CD4-positive, alpha-beta T cell treated with Interleukin-2 at 100 ng/mL for 4 hours (primary cell): ENCODE data around the gene GOT1.

Experiments
- DNase-seq: peaks from one replicate; pipeline ENCODE4 v3.0.0-alpha.2; 2020; ENCODE audit warnings: low spot score

The GOT1 gene

DNA sequence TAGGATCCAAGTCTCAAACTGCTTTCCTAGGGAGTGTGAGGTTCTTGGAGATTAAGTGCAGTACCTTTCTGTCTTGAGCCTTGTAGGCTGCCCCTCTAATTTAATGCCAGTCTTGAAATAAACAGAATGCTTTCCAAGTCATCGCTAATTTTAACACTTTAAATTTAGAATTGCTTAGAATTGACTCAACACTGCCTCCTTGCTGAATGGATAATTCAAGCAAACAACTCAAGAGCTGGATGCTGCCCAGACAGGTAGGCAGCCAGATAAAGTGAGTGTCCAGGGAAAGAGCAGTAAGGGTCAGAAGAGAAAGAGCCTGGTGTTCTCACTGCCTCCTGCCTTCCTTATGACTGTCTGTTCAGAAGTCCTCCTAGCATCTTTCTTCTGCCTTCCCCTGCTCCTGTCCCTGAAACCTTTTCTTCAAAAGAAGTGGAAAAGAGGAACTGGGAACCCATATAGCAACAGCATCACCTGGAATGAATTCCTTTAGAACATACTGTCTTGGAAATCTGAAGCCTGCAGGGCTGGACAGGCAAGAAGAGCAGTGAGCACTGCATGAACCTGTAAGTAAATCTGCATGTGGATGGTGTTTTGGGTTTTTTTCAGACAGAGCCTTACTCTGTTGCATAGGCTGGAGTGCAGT, 3.1 kb upstream of the GOT1 start:
- DNase-seq: no peak

- no peak for DNase-seq
Measured at GRCh38 chr10:99432881-99433280, 2.5 kb upstream of the GOT1 start.

DNA sequence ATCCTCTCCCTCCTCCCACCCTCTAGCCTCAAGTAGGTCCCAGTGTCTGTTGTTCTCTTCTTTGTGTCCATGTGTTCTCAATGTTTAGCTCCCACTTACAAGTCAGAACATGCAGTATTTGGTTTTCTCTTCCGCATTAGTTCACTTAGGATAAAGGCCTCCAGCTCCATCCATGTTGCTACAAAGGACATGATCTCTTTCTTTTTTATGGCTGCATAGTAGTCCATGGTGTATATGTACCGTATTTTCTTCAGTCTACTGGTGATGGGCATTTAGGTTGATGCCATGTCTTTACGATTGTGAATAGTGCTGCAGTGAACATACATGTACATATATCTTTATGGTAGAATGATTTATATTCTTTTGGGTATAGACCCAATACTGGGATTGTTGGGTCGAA, 1.6 kb upstream of the GOT1 start:
- DNase-seq: no peak

- DNase-seq: peak; percentile 5
Measured at GRCh38 chr10:99431190-99431760, 851 bp upstream of the GOT1 start.

DNA sequence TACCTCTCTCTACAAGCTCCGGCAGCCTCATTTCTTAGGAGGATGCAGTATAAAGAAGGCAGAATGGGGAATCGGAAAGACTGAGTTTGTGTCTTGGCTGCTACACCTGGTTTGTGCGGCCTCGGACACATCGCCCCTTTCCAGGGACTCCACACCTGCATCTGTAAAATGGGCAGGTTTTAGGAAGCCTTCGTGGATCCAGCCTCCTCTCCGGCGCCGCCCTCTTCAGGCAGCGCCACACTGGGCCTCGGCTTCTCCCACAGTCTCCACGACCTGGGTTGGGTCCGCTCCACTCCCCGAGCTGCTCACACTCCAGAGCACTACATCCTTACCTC, 341 bp downstream of the GOT1 start:
- no peak for DNase-seq

DNA sequence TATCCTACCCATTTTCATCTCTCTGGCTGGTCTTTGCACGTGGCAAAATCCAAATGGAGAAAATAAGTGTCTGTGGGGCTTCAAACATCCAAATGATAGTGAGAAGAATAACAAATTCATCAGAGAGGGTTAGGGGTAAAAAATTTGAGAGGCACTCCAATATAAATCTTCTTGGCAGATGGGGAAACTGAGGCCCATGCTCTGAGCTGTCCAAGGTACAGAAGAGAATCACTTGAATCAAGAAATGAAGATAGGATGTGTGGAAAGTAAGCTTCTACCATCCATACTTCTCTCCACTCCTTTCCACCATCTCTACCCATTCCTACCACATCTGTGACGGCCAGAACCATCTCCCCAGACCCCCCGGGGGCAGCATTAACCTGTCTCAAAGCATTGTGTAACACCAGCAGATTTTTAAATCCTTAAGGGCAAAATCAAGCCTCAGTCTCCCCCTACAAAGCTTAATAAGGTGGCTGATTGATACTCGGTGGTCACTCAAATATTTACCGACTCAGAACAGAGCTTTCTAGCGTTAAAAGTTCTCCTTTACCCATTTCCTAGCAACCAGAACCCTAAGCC, 818 bp downstream of the GOT1 start:
- no peak for DNase-seq

DNA sequence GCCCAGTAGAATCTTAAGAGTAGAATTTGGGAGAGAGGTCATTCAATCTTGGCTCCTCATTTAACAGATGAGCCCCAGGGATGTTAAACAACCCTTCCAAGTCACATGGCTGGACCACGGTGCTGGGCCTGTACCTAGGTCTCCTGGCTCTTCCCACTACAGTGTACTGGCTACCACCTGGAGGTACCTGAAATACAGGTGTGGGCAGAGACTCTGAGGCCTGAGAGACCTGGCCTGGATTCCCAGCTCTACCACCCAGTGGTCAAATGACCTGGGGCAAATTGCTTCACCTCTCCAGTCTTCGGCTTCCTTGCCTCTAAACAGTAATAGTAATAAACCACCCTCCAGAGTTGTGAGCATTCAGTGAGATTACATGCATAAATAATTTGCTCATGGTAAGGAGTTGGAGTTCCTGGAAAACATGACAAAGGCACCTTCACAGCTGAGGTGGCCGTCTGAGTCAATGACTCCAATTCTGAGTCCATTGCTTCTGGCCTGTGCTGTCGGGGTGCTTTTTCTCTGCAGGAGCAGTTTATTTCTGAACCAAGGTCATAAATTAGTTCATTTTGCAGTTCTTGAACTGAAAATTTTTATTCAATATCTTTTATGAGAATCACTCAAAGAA, 2.7 kb downstream of the GOT1 start:
- DNase-seq: no peak

DNA sequence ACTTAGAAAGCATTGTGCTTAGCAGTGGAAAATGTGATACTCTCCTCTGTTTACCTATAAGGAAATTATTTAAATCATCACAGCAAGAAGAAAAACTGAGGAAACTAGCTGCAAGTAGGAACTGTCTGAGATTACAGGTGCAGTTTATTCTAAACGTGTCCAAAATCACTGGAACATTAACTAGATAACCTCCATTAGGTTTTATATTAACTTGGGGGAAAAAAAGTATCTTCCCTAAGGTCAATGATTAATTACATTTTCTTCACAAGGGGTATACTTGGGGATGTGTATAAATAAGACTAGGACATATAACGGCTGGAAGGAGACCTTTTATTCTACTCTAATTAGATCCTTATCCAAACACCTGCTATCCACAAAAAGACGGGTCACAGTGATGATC, 3.7 kb downstream of the GOT1 start:
- no peak for DNase-seq

DNA sequence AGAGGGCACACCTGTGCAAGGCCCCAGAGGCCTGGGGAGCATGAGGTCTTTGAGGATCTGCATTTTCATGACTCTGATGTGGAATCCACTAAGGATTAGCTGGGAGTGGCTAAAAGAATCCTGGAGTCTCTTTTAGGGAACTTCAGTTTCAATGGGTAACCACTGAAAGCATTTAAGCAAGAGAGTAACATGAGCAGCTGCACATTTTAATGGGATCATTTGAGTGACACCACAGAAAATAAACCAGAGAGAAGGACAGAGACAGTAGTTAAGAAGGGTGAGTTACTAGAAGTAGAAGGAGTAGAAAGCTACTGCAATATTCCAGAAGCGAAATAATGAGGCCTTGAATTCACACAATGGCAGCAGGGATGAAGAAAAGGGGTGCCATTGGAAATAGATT, 5.2 kb downstream of the GOT1 start:
- no peak for DNase-seq

DNA sequence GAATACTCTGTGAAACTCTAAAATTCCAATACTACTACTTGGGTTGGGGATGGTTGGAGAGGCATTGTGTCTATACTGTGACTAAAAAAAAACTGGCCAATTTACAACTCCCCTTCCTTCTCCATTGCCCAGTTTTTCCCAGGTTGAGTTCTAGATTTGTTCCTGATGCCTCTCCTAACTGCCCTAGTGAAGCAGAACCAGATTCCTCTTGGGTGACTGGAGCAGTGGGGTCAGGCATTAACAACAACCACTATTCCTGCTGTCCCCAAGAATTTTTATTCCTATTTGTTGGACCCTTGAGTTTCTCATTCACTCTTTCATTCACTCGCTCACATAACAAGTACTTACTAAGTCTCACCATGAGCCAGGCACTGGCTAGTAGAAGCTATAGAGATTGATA, 5.8 kb downstream of the GOT1 start:
- no peak for DNase-seq

DNA sequence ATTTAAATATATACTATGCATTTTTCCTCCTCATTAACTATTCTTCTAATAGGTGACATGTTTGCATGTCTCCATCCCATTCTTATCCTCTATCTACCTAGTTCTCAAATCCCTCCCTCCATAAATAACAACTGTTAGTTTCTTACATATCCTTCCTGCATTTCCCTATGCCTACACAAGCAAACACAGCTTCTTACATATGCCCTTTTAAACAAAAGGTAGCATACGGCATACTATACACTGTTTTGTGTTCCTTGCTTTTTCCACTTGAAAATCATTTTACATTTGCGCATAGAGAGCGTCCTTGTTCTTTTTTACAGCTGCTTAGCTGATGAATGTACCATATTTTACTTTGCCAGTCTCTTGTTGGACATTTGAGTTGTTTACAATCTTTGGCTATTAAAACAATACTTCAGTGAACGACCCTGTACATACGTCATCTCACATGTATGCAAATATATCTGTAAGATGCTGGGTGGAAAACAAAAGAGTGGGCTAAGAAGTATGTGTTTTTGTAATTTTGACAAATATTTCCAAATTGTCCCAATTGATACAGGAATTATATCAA, 7.8 kb downstream of the GOT1 start:
- no peak for DNase-seq

- DNase-seq: no peak
Measured at GRCh38 chr10:99421233-99421739, 9.1 kb downstream of the GOT1 start.

GRCh38 chr10:99419688-99420087, 10.7 kb downstream of the GOT1 start:
- DNase-seq: no peak

GRCh38 chr10:99418910-99419624, 11.4 kb downstream of the GOT1 start:
- DNase-seq: no peak

GRCh38 chr10:99412099-99412498, 18.3 kb downstream of the GOT1 start:
- no peak for DNase-seq

DNA sequence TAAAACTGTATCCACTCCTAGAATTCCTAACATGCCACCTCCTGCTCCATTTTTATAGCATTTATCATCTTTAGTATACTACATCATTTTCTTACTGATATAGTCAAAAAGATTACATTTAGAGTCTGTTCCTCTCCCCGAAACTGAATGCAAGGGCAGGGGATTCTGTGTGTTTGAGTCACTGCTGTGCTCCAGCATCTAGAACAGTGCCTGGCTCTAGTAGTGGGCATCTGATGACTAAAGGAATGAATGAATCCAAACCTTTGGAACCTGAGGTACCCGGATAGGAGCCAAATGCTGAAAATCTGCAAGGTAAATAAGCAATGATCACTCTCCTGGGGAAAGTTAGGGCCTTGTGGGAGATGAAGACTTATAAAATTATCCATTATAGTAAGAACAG, 18.9 kb downstream of the GOT1 start:
- DNase-seq: no peak

- DNase-seq: no peak
Measured at GRCh38 chr10:99410876-99411275, 19.5 kb downstream of the GOT1 start.

- DNase-seq: no peak
Measured at GRCh38 chr10:99410146-99410545, 20.3 kb downstream of the GOT1 start.

GRCh38 chr10:99406149-99406548, 24.3 kb downstream of the GOT1 start:
- DNase-seq: no peak

DNA sequence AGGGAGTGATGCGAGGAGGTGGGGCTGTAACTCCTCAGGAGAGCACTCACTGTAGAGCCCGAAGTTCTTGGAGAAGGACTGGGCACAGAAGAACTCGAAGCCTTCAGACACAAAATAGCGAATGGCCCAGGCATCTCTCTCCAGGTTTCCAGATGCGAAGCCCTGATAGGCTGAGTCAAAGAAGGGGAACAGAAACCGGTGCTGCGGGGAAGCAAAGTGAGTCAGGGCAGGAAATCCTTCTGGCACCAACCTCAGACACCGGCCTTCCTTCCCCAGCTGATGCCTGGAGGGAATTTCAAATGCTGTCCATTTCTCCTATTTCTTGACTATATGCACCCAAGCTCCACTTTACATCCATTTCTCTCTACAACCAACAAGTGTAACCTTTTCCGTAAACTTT, 26.8 kb downstream of the GOT1 start:
- DNase-seq: no peak

DNA sequence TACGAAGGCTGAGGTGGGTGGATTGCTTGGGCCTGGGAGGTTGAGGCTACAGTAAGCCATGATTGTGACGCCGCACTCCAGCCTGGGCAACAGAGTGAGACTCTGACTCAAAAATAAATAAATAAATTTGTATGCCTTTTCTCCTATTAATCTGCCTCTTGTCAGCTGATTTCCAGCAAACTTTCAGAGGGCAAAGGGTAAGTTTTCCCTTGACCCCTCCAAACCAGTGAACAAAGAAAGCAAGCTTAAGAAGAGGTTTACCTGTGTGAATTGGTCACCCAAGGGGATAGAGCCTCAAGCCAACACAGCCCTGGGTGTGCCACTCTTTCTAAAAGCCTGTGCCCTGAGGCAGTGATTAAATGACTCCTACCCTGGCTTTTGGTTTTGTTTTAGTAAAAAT, 30.8 kb downstream of the GOT1 start:
- DNase-seq: no peak

GRCh38 chr10:99396471-99396870, 34.0 kb downstream of the GOT1 start:
- no peak for DNase-seq
